GM18502 (cell line): ENCODE measurements around the gene COLQ.
"Not testable (repeated sequence)": the region's sequence is repeated elsewhere in the genome, so short reads cannot be mapped to it uniquely, and the experiment has no call there.

ENCODE experiments used
- ATAC-seq: cut with Tn5 transposase; IDR thresholded peaks from one replicate; pipeline ENCODE4 v1.9.1; 2021; ENCODE audit warnings: mild to moderate bottlenecking; ENCODE audit not compliant: unreplicated experiment, poor library complexity

Gene COLQ

DNA sequence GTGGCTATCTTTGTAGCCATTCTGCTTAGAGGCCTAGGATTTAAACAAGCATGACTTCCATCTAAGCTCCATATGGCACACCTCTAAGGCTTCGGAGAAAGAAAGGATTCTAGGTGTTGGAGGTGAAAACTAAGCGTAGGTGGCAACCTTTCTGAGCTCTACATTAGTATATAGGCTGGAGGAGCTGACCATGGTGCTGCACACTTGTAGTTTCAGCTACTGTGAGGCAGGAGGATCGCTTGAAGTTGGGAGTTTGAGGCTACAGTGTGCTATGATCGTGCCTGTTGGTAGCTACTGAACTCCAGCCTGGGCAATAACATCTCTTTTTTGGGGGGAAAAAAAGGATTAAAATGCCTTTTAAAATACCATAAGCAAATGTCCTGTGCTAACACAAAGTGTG is 86.8 kb downstream of the COLQ start:
- ATAC-seq = no peak

DNA sequence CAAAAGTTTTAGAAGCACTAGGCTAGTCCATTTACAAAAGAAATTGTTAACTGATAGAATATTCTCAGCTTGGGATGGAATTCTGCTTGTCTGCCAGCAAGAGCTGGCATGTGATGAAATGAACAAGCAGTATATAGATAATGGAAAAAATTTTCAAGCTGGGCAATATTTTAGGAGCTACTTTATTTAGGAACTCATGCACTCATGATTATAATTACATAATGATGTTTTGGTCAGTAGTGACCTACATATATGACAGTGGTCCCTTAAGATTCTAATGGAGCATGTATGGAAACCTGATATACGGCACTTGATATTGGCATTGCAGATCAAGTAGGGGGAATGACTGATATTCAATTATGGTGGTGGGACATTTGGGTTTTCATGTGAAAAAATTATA is 88.0 kb downstream of the COLQ start:
- no peak for ATAC-seq

DNA sequence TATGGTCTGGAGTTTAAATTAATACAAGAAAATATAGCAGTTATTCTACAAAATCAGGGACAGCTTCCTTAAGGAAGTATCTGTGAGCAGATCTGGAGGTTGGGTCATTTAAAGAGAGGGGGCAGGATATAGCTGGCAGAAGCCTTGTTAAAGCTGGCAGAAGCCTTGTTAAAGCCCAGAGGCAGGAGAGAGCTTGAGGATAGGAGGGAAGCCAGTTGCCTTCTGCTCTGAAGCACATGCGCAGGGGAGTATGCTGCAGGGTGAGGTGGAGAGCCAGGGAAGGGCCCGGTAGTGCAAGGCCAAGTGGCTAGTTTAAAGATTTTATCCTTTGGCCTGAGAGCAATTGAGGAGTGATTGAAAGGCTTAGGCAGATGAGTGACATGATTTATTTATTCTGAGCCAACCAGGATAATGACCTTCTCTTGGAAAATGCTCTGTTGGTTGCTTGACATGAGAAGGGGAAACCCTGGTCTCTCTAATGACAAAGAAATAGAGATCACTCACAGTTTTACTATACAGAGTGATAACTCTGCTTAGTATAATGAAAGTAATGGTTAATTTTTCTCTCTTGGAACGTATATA is 90.2 kb downstream of the COLQ start:
- ATAC-seq = no peak

DNA sequence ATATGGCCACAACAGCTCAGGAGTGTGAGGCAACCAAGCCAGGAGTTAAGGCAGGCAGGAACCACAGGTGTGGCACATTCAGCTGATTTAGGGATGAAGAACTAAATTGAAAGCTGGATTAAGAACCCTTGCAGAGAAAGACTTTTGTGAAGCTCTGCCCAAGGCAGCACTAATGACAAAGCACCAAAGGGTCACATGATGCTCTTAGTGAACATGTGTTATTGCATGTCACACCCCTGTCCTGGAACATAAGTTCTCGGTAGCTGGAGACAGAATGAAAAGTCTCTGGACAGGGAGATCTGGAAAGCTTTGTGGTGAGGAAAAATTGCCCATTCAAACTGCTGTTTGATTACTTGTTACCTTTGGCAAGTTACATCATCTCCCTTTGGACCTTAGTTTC is 90.9 kb downstream of the COLQ start:
- ATAC-seq = no peak

DNA sequence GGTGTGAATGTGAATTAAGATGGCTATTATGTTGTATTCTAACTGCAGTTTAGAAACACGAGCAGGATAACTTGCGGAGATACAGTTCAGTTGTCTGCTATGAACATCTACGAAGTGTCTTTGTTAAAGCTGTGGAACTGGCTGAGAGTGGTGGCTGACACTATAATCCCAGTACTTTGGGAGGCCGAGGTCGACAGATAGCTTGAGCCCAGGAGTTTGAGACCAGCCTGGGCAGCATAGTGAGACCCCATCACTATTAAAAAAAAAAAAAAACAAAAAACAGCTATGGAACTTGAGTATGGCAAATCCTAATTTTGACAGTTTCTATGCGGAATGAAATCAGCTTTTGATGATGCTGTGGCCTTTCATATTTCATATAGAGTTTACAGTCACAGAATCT is 92.4 kb downstream of the COLQ start:
- ATAC-seq = no peak

DNA sequence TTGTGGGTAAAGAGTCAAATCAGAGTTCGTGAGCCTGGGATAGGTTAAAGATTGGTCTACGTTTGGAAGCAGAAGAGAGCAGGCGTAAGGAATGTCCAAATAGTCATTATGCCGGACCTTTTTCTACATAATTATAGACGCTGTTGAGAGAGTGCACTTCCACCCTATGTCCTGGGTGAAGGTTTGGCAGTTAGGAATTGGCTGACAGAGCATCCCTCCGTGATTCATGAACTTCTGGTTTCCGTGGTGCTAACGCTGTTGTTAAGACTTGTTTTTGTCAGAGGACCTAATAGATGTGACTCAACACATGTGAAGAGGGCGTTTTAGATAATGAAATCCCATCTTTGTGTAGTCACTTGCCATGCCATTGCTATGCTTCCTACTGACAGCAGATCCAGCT is 93.0 kb downstream of the COLQ start:
- ATAC-seq = no peak

DNA sequence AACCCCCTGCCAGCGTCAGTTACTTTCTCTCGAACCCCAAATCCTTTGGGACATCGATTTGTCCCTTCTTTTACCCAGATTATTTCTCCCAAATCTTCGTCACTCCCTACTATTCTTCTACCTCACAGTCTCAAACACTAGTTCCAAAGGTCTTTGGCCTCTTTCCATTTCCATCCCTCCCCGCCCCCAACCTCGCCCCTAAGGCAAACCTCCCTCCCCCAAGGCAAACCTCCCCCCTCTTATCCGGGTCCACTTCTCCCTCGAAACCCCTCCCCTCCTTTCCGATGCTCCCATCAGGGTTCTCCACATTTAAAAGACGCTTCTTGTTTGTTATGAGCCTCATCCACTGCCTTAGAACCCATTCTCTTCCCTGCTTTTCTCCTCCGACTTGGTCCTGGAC is 93.5 kb downstream of the COLQ start:
- ATAC-seq = no peak

DNA sequence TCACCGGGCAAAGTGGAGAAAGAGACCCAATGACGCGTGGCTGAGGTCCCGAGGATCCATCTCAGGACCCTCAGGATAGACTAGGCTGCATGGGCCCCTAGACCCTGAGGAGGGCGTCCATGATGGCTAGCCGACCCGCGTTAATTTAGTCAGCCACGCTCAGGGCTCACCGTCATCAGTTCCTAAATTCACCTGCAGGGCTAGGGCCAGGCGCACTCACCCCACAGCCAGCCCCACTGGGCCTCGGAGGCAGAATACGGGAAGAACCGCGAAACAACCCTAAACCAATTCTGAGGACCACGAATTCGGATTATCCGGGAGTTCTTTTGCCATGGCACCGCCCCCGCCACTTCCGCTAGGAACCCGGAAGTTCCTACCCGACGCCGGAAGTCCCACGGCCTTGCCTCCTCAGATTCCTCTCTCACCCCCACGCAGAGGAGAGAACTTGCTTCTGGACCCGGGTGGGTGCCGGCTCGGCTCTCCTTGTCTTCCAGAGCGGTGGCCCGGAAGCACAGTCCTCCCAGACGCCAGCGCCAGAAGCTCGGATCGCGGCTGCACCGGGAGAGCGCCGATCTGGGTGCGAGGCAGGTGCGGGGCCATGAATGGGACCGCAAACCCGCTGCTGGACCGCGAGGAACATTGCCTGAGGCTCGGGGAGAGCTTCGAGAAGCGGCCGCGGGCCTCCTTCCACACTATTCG is 94.2 kb downstream of the COLQ start, which contains the start of the genes EAF1 and METTL6:
EAF1 (plus strand) TSS at position 417 of the 699 bp plus-strand sequence; CDS start at position 599, 182 bp downstream.
METTL6 (minus strand) TSS at position 363 of the 699 bp plus-strand sequence. CDS start 1,033 bp downstream, outside the sequence.
- ATAC-seq = peak; percentile 94

DNA sequence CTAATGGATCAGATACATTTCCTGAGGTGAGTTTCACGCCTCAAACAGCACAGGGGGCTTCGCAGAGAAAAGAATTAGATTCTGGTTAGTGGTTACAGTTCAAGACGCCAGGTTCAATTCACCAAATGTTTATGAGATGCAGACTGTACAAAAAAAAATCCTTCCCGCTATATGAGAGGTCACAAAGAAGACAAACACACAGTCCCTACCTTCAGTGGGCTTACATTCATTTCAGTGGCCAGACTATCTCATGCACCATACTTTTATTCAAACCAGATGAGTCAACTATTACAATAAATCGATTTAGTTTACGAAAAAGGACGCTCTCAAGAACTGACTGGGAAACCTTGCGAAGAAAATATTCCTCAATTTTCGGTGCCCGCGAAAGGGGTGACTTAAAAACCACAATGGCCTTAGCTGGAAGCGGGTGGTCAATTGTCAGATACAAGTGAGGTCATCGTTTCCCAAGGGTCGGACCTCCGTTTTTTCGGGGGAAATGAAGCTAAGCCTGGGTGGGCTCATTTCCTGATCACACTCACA is 94.9 kb downstream of the COLQ start:
- no peak for ATAC-seq

DNA sequence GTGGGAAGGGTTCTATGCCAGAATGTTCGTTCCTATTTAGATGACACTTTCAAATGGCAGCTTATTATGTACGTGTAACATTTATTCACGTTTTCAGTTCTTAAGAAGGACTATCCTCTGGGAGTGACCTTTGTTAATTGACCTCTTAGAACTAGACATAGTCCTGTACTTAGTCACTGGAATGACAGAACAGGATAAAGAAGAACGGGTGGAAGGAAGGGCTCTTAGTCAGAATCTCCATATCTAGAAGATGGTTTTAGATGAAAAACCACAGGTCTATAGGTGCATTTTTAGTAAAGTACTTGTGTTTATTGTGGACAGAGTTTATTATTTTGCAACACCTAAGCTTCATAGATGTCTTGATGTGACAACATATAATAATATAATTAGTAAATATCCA is 100.6 kb downstream of the COLQ start:
- no peak for ATAC-seq

DNA sequence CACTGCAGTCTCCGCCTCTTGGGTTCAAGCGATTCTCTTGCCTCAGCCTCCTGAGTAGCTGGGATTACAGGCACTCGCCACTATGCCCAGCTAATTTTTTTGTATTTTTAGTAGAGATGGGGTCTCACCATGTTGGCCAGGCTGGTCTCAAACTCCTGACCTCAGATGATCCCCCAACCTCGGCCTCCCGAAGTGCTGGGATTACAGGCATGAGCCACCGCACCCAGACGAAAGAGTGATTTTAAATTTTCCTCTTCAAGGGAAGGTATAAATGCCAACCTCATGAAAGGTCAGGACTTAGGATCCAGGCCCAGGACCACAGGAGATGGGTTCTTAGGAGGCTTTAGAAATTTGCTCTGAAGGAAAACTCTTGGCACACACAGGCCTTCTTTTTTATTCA is 110.5 kb downstream of the COLQ start:
- not testable (repeated sequence) for ATAC-seq

DNA sequence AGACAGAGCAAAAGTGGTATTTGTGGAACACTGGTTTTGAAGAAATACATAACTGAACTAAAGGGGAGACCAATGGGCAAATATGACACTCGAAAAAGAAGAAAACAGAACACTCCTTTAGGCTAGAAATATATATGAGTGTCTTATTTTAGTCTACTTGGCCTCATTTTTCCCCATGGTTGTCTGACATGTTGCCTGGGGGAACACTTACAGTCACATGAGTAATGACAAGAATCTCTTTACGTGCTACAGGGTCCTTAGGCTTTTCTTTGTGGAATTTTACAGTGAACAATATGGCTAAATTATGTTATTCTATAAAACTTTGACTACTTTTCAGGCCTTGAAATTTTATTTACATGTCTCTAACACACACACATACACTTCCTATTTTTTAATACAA is 111.7 kb downstream of the COLQ start:
- ATAC-seq = no peak

DNA sequence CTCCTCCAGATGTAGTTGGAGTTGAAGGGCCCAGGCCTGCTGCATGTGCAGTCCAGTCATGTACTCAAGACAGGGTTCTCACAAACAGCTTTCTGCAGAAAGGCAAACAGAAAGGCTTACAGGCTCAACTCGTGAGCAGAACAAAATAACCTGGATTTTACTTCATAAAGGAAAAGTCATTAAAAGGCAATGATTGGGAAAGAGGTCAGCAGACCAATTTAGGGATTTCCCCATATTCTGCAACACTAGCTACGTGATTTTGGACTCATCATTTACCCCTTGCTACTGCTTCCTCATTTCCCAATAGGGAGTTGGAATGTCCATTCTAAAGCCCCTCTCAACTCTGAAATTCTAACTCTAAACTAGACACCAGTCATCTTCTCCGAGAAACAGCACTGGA is 112.3 kb downstream of the COLQ start:
- no peak for ATAC-seq

DNA sequence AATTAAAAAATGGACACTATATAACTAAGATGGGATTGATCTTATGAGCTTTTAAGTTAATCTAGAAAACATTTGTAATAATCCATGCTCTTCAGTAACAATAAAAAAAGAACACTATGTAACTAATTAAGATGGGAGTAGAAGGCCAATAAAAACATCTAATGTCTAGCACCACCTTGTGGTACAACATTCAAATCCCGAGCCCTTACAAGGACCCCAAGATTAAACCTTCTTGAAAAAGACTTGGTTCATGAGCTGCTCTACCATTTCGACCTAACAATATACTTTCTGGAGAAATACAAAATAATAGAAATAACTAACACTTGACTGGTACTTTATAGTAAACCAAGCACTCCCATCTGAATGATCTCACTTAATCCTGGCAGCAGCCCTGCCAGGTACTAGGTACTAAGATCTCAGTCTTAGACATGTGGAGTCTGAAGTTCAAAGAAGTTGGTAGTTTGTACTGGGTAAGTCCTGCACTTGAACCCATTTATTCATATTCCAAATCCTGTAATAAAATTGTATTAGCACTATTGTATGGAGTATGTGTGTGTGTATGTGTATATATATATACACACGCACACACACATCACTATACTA is 116.0 kb downstream of the COLQ start:
- no peak for ATAC-seq

DNA sequence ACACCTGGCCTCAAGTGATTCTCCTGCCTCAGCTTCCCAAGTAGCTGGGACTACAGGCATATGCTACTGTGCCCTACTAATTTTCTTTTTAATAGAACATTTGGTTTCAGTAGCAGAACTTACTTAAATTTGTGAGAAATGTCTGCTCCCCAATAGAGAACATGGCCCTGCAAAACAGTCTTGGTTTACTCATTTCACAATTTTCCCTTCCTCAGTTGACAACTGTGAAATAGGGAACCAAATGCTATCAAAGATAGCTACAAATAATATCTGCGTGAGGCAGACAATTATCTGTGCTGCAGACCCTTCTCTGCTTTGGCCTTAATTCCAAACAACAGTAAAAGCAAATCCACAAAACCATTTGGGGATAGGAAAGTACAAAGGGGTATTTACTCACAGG is 116.7 kb downstream of the COLQ start:
- no peak for ATAC-seq

DNA sequence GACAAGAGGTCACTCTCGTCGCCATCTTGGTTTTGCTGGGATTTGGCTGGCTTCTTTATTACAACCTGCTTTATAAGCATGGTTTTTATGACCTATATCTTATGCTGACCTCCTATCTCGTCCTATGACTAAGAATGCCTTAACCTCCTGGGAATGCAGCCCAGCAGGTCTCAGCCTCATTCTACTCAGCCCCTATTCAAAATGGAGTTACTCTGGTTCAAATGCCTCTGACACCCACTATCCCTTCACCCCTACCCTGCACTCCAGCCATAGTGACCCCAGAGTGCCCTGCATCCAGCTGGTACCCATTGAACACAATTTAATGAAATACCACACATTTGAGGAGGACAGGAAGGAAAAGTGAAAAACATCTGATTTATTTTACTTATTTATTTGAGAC is 117.5 kb downstream of the COLQ start:
- ATAC-seq = no peak

DNA sequence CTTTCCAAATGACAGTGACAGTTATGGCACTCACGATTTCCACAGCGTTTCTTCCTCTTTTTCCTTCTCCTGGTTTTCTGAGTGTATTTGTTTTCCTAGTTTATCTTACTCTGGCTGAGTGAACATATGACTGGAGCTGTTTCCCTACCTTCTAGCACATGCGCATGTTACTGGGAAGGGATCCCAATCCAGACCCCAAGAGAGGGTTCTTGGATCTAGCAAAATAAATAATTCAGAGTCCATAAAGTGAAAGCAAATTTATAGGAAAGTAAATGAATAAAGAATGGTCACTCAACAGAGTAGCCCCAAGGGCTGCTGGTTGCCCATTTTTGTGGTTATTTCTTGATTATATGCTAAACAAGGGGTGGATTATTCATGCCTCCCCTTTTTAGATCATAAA is 118.0 kb downstream of the COLQ start:
- ATAC-seq = no peak

DNA sequence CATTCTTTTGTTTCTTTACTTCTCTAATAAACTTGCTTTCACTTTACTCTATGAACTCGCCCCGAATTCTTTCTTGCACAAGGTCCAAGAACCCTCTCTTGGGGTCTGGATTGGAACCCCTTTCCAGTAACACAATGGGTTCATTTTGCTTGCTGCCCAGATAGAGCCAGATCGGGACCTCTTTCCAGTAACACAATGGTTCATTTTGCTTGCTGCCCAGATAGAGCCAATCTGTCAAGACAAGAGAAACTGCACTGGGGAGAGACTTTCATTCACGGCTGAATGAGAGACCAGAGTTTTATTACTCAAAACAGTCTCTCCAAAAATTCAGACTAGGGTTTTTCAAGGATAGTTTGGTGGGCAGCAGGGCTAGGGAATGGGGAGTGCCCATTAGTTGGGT is 119.6 kb downstream of the COLQ start:
- ATAC-seq = no peak
